Muscle layer of colon (tissue), 2 donors: ENCODE data around the gene SH2B3.

ENCODE experiments used
- H3K27ac ChIP-seq: one replicate; pipeline ENCODE4 v1.7.0; 2013; ENCODE audit warnings: low read depth, mild to moderate bottlenecking, low read length, moderate library complexity
- H3K27me3 ChIP-seq, 2 donors: one replicate each; pipeline ENCODE4 v1.7.0; 2013; ENCODE audit warnings: low read length in 2 of 2, mild to moderate bottlenecking in 2 of 2; ENCODE audit not compliant: insufficient read depth in 2 of 2, control insufficient read depth in 1 of 2
- H3K36me3 ChIP-seq: one replicate; pipeline ENCODE4 v1.7.0; 2013; ENCODE audit warnings: mild to moderate bottlenecking, low read length; ENCODE audit not compliant: insufficient read depth
- H3K4me1 ChIP-seq: one replicate; pipeline ENCODE4 v1.7.0; 2013; ENCODE audit warnings: mild to moderate bottlenecking, low read length; ENCODE audit not compliant: insufficient read depth
- H3K4me3 ChIP-seq, 2 donors: one replicate each; pipeline ENCODE4 v1.7.0; 2013; ENCODE audit warnings: low read length in 2 of 2, low read depth in 1 of 2, mild to moderate bottlenecking in 1 of 2, moderate library complexity in 1 of 2
- H3K9ac ChIP-seq: one replicate; pipeline ENCODE4 v1.7.0; 2013; ENCODE audit warnings: low read length
- H3K9me3 ChIP-seq: one replicate; pipeline ENCODE4 v1.7.0; 2013; ENCODE audit warnings: mild to moderate bottlenecking, low read length
- donor health status: abdominal sarcoma.
- donor health status: Adenocarcinoma of cecum.

SH2B3 gene

DNA sequence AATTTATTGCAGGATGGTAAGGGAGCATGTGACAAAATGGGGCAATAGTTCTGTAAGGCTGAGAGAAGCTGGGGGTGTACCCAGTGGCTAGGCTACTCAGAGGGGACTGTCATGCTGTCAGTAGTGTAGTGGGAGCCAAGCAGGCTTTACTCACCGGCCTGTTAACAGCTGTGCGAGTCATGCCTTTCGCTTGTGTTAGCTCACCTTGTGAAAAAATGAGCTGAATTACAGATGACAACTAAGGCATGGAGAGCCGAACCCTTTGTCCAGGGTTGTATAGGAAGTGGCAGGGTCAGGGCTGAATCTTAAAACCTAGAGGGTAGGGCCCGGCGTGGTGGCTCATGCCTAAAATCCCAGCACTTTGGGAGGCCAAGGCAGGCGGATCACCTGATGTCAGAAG lies 37.9 kb downstream of the SH2B3 start:
- no peak overlapping the region for H3K9ac ChIP-seq
- no peaks in the 10 kb centered on the region for H3K27me3 ChIP-seq
- no peaks in the 10 kb centered on the region for H3K9me3 ChIP-seq
- peaks cover 52% of the 10 kb centered on the region for H3K4me1 ChIP-seq
- H3K36me3 ChIP-seq = peaks cover 49% of the 10 kb centered on the region
- no peak overlapping the region for H3K27ac ChIP-seq
- no peak overlapping the region for H3K4me3 ChIP-seq

DNA sequence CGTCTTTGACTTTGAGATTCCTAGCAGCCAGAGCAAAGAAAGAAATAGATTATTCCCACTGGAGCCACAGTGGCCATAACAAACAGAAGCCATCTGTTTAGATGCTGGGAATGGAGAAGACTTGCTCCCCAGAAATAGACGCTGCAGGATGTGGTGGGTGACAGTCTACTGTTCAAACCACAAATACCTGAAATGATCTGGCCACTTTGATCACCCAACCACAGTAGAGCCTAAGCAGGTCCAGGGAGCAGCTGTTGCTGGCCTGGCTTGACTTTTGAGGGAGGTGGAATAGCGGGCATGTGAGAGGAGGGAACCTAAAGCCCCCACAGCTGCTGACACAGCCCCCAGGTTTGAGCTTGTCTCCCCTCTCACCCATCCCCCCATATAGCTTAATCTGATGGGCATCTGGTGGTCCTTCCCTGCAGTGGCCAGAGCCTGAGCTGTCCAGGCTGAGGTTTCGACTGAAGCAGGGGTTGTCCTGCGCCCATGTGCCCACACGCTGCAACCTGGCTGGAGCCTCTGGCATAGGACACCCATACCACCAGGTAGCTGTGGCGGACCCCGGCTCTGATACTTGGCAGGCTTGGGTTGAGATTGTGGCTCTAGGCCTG lies 38.7 kb downstream of the SH2B3 start:
- no peaks in the 10 kb centered on the region for H3K27me3 ChIP-seq
- no peaks in the 10 kb centered on the region for H3K9me3 ChIP-seq
- H3K4me1 ChIP-seq = peaks cover 50% of the 10 kb centered on the region
- H3K27ac ChIP-seq = peak overlapping the region; percentile 69
- no peak overlapping the region for H3K9ac ChIP-seq
- peaks cover 56% of the 10 kb centered on the region for H3K36me3 ChIP-seq
- no peak overlapping the region for H3K4me3 ChIP-seq

DNA sequence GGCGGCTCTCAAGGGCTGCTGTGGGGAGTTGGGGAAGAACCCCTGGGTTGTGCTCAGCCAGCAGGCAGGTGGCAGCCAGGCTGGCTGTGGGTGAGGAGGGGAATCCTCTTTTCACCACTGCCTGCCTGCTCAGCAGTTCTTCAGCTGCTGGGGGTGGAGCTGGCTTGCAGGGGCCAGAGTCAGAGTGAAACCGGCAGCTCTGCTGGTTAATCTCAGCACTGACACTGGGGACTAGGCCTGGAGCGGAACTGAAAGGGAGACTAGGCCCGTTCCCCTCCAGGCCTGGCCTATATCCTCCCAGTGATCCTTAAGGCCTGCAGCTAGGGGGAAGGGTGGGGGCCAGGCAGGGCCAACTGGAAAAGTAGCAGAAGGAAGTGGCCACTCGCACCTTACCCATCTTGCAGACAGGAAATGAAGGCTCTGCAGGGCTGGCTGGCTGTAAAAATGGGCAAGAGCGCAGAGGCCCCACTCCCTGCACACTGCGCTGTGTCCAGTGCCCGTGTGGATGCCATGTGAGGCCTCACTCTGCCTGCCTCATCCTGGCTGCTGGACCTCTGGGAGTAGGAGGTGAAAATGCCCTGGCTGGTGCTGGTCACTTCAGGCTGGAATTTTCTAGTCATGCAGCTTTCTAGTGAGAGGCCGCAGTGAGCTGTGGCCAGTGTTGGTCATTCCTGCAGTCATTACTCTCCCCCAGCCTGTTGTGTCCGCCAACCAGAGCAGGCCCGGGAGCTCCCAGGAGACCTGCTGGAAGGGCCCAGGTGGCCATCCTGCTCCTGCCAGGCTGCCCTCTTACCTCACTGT lies 39.4 kb downstream of the SH2B3 start:
- H3K9ac ChIP-seq = peak overlapping the region; percentile 32
- H3K36me3 ChIP-seq = peaks cover 61% of the 10 kb centered on the region
- peak overlapping the region; percentile 69 for H3K27ac ChIP-seq
- no peaks in the 10 kb centered on the region for H3K27me3 ChIP-seq
- no peaks in the 10 kb centered on the region for H3K9me3 ChIP-seq
- H3K4me1 ChIP-seq = peaks cover 50% of the 10 kb centered on the region
- H3K4me3 ChIP-seq = no peak overlapping the region

DNA sequence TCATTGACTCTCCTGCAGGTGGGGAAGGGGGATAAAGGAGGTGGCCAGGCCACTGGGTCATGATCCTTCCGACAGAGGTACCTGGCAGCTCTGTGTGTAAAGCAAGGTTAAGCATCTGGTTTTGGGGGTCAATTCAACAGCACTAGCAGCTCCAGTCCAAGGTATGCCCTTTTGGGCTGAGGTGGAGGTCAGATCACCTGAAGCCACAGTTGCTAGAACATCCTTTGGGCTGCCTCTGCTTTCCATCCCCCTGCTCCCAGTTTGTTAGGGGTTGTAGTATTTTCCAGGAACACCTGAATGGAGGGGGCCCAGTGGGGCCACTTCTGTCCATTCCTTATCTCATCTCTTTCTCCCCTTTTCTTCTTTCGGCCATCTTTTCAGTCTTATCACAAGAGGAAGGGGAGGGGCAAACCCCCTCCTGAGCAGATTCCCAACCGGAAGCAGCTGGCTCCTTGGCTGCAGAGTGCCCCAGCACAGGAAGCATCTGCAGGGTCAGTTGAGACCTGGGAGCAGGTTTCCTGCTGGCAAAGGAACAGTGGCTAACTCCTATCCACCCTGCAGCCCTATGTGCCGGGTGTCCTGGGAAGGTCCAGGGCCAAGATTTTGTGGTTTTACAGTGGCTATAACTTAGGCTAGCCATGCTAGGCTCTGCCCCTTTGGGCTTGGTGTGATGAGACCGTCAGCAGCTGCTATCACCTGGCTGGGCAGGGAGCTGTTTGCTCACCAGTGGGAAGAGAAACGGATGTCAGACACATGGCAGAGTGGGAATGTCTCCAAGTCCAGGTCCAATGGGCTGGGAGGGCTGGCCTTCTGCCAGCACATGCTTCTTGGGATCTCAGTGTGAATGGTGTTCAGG lies 40.2 kb downstream of the SH2B3 start:
- Histone ChIP-seq H3K27ac (peak overlapping the region; percentile 69), H3K9me3 (no peaks in the 10 kb centered on the region), H3K4me1 (peaks cover 43% of the 10 kb centered on the region), H3K36me3 (peaks cover 69% of the 10 kb centered on the region), H3K27me3 (no peaks in the 10 kb centered on the region), H3K4me3 (no peak overlapping the region), H3K9ac (peak overlapping the region; percentile 32)

DNA sequence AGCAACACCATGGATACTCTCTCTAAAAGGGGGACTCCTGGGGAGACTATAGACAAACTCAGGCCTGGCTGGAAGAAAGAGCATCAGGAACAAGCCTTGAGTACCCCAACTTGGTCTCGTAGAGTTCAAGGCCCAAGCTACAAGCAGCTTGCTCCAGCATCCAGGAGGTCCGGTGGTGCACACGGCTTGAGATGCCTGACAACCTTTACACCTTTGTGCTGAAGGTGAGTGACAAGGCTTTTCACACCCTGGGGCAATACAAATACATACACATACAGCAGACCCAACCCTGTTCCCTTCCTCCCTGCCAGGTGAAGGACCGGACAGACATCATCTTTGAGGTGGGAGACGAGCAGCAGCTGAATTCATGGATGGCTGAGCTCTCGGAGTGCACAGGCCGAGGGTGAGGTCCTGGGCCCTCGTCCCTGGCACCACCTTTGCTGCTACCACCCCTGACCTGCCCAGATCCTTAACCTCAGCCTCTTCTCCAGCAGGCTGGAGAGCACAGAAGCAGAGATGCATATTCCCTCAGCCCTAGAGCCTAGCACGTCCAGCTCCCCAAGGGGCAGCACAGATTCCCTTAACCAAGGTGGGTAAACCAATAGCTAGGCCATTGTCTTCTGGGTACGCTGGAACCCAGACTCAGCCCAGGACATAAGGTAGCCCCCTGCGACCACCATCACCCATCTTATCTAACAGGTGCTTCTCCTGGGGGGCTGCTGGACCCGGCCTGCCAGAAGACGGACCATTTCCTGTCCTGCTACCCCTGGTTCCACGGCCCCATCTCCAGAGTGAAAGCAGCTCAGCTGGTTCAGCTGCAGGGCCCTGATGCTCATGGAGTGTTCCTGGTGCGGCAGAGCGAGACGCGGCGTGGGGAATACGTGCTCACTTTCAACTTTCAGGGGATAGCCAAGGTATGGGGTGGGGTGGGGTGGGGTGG lies 41.2 kb downstream of the SH2B3 start:
- Histone ChIP-seq H3K27me3 (no peaks in the 10 kb centered on the region), H3K36me3 (peaks cover 68% of the 10 kb centered on the region), H3K9me3 (no peaks in the 10 kb centered on the region), H3K4me1 (peaks cover 43% of the 10 kb centered on the region), H3K4me3 (no peak overlapping the region), H3K9ac (no peak overlapping the region), H3K27ac (no peak overlapping the region)

DNA sequence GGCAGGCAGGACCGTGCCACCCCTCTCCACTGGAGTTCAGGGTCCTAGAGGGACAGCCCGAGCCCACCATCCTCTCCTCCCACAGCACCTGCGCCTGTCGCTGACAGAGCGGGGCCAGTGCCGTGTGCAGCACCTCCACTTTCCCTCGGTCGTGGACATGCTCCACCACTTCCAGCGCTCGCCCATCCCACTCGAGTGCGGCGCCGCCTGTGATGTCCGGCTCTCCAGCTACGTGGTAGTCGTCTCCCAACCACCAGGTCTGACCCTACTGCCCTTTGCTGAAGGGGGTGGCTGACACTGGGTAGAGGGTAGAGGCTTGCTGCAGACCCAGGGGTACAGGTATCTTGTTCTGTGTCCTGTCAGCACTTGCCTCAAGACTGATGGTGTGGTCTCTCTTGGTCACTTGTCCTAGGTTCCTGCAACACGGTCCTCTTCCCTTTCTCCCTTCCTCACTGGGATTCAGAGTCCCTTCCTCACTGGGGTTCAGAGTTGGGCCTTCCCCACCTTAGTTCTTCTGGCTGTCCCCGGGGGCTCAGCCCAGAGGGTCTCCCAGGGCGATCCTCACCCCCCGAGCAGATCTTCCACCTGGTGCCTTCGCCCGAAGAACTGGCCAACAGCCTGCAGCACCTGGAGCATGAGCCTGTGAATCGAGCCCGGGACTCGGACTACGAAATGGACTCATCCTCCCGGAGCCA lies 42.0 kb downstream of the SH2B3 start:
- H3K4me3 ChIP-seq = no peak overlapping the region
- H3K27me3 ChIP-seq = no peaks in the 10 kb centered on the region
- H3K9me3 ChIP-seq = no peaks in the 10 kb centered on the region
- H3K4me1 ChIP-seq = peaks cover 36% of the 10 kb centered on the region
- H3K9ac ChIP-seq = no peak overlapping the region
- no peak overlapping the region for H3K27ac ChIP-seq
- peaks cover 64% of the 10 kb centered on the region for H3K36me3 ChIP-seq

DNA sequence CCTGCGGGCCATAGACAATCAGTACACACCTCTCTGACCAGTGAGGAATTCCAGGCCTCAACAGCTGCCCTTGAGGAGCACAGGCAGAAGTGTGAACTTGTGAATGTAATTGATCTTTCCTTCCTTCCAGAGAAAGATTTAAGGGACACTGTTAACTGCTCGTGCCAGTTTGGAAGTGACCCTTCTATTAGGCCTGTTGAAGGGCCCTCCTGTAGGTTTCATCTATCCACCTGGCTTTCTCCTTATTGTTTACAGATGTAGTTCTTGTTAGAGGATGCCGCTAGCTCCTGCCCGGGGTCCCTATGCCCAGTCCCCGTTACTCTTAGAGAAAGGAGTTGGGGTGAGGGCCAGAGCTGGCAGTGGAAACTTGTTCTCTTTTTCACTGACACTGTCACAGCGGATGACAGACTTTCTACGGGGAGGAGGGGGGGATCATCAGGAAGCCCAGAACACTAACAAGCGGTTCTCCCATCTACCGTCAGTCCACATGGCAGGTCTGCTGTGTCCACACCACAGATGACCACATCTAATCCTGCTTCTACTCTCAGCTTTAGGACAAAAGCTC lies 42.6 kb downstream of the SH2B3 start:
- Histone ChIP-seq H3K9ac (no peak overlapping the region), H3K4me1 (peaks cover 32% of the 10 kb centered on the region)

DNA sequence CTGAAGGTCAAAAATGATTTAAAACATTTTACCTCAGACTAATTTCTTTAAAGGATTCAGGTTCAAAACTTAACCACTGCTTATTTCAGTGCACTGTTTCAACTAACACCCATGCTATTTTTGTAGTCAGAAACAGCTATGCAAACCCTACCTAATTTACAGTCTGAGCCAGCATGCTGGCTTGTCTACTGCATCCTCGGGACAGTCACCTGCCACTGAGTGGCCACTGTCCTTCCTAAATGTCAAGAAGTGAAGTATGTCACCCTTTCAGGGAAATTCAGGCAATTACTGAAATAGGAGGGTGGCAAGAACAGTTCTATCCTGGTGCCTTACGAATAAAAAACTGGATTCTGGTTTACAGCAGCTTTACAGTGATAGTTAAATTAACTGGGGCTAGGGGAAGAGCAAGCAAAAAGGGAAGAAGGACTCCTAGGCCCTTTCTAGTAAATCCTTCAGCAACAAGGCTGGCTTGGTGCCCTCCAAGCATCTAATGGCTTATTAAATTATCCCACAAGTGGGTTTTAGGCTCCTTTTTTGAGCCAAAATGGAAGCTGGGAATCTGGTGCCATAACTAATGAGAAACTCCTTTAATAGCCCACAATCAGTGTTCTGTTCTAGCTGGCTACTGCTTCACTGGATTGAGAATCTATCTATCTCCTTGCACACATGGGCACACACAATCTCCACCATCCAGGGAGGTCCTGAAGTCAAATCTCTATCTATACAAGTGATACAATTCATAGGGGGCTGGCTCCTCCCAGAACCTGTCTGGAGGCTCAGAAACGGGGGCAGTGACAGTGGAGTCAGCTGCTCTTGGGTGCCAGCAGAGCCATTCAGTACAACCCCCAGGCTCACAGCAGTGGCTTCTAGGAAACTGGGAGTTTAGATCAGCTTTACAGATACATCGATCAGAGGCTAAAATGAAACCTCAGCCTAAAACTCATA lies 43.4 kb downstream of the SH2B3 start:
- H3K27ac ChIP-seq = peak overlapping the region; percentile 10
- H3K9me3 ChIP-seq = no peaks in the 10 kb centered on the region
- H3K27me3 ChIP-seq = no peaks in the 10 kb centered on the region
- no peak overlapping the region for H3K4me3 ChIP-seq
- H3K4me1 ChIP-seq = peaks cover 29% of the 10 kb centered on the region
- peaks cover 66% of the 10 kb centered on the region for H3K36me3 ChIP-seq
- H3K9ac ChIP-seq = no peak overlapping the region

More for the DNA sequence above, 42.6 kb downstream of the SH2B3 start:
- no peaks in the 10 kb centered on the region for H3K9me3 ChIP-seq
- H3K4me3 ChIP-seq = no peak overlapping the region
- H3K27me3 ChIP-seq = no peaks in the 10 kb centered on the region
- no peak overlapping the region for H3K27ac ChIP-seq
- peaks cover 62% of the 10 kb centered on the region for H3K36me3 ChIP-seq

DNA sequence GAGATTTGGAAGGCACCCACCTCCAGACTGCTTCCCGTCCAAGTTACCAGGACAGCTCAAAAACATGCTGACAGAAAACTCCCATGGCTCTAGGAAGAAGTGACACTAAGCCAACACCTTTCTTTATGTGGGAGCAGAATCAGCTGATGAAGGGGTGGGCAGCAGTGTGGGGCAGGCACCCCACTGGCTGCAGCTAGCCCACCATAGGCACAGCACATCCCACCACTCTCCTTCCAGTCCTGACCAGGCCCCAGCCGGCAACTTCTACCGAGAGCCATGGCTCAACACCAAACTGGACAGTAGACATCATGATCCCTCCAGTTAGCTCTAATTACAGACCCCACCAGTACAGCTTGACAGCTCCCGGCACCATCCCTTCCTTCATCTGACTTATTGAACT lies 45.0 kb downstream of the SH2B3 start:
- H3K27ac ChIP-seq = no peak overlapping the region
- H3K27me3 ChIP-seq = no peaks in the 10 kb centered on the region
- peaks cover 67% of the 10 kb centered on the region for H3K36me3 ChIP-seq
- H3K9ac ChIP-seq = no peak overlapping the region
- no peaks in the 10 kb centered on the region for H3K9me3 ChIP-seq
- no peak overlapping the region for H3K4me3 ChIP-seq
- peaks cover 13% of the 10 kb centered on the region for H3K4me1 ChIP-seq
